Astrocyte of the cerebellum (primary cell): ENCODE results near the gene ENPP6.

Experiments
- DNase-seq: peaks from one replicate; pipeline ENCODE4 v3.0.0-alpha.2; 2011; ENCODE audit warnings: low read depth
- H3K4me3 ChIP-seq: 2 replicates; pipeline ENCODE4 v1.5.1; 2011; ENCODE audit warnings: mild to moderate bottlenecking, low read depth, low read length, moderate library complexity
- in situ Hi-C: cut with HindIII; loops from 2 replicates; pipeline ENCODE4 v1.10.0; 2017; ENCODE audit warnings: low sequenced_read_pairs
- TF ChIP-seq, protein P1 (sequence below): IDR thresholded peaks from 2 replicates; pipeline ENCODE4 v1.5.1; 2012; ENCODE audit warnings: low read length, low read depth, moderate library complexity, mild to moderate bottlenecking; ENCODE audit errors: missing control alignments

The ENPP6 gene

DNA sequence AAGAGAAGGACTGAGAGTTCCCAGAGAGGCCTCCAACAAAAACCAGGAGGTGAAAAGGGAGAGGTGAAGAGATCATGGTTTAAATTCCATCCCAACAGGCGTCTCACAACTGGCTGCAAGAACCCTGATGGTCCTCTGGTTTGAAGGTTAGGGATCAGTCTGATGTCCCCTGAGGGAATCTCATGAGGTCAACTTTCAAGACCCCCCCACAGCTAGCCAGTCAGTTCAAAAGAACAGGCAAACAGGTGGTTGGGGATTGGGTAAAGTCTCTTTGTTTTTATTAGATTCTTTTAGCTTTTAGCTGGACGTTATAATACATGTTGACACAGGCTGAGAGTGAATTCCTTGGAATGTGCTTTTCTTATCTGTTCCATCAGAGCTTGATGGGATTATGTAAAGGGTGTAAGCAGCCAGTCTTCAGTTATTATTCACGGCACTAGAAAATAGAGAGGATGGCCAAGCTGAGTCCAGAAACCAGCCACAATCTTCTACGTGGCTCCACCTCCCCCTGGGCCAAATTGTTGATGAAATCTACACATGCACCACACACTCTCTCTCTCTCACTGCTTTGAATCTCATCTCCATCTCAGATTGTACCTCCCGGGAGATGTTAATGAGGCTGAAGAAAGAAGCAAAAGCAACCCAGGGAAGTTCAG is 20.8 kb downstream of the ENPP6 start:
- TF ChIP-seq, protein P1, sequence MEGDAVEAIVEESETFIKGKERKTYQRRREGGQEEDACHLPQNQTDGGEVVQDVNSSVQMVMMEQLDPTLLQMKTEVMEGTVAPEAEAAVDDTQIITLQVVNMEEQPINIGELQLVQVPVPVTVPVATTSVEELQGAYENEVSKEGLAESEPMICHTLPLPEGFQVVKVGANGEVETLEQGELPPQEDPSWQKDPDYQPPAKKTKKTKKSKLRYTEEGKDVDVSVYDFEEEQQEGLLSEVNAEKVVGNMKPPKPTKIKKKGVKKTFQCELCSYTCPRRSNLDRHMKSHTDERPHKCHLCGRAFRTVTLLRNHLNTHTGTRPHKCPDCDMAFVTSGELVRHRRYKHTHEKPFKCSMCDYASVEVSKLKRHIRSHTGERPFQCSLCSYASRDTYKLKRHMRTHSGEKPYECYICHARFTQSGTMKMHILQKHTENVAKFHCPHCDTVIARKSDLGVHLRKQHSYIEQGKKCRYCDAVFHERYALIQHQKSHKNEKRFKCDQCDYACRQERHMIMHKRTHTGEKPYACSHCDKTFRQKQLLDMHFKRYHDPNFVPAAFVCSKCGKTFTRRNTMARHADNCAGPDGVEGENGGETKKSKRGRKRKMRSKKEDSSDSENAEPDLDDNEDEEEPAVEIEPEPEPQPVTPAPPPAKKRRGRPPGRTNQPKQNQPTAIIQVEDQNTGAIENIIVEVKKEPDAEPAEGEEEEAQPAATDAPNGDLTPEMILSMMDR: no peak
- in situ Hi-C loops: no loop called here
- no peak overlapping the region for H3K4me3 ChIP-seq
- no peak for DNase-seq

DNA sequence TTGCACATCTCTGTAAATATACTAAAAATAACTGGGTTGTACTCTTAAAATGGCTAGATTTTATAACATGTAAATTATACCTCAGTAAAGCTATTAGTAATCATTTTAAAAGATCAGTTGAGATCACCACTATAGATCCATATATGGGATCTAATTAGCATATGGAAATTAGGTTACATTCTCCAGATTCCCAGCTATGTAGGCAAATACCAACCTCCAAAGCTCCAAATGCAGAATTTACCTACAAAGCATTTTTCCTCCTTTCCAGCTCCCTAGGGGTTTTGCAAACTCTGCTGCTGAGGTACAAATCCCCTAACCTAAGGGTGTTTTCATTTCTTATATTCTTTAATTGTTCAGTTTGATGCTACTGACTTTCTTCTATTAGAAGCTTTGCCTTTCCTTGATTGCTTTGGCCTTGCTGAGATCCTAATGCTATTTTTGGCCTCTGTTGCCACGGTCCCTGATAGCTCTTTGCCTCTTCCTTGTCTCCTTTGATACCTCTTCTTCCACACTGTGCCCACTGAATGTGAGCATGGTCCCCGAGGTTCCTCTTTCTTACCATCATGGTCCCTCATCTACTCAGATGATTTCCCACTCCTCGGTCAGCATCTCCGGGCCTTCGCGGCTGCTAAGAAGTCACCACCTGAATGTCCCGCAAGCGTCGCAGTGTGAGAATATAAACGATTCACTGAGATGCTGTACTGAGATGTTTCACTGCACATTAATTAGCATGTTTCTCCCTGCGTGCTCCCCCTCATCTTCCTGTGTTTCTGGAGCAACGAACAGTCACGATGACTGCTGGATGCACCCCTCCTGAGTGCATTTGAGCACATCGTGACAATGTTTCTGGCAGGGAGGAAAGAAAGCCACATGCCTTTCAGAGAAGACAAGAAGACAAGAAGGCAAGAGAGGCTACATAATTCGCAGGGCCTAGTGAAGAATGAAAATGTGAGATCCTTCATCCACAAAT is 23.8 kb downstream of the ENPP6 start:
- TF ChIP-seq, protein P1: no peak
- no peak for DNase-seq
- in situ Hi-C loops: no loop called here
- H3K4me3 ChIP-seq: no peak overlapping the region

DNA sequence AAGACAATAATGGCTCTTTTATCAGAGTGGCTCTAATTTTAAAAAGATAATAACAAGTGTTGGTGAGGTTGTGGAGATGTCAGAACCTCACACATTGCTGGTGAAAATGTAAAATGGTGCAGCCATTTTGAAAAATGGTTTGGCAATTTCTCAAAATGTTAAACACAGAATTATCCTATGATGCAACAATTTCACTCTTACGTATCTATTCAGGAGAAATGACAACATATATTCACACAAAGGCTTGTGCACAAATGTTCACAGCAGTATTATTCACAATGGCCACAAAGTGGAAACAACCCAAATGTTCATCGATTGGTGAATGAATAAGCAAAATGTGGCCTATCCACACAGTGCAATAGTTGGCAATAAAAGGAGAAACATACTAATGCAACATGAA is 24.7 kb downstream of the ENPP6 start:
- in situ Hi-C loops: no loop called here
- H3K4me3 ChIP-seq: no peak overlapping the region
- DNase-seq: no peak
- TF ChIP-seq, protein P1: no peak

DNA sequence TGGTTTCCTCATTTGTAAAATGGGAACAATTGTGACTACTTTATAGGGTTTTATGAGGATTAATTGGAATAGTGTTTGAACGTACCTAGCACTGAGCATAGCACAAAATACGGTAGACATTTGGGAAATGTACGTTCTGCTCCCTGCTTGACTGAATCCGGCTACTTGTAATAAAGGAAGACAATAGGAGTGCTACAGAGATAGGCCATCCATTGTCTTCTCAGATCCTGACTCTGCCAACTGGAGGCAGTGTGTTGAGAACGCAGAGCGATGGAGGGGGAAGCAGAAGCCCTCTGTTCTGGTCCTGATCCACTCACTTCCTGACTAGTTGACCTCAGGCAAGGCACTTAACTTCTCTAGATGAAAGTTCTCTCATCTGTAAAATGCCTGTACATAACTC is 26.4 kb downstream of the ENPP6 start:
- TF ChIP-seq, protein P1: no peak
- no peak overlapping the region for H3K4me3 ChIP-seq
- in situ Hi-C loops: no loop called here
- no peak for DNase-seq

DNA sequence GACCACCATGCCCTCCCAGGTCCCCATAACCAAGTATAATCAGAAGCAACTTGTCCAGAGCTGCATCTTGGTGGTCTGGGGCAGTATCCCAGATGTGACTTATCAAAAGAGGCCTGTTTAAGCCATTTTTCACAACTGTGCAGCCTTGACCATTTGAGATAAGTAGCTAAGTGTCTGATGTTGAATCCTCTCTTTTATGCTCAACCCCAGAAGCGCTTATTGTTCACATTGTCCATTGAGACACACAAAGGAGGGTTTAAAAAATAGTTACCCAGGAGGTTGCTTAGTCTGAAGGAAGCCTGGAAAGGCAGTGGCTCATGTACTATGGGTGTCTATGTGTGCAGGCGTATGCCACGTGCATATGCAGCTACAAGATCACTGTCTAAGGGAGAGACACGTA is 27.0 kb downstream of the ENPP6 start:
- in situ Hi-C loops: no loop called here
- TF ChIP-seq, protein P1: no peak

DNA sequence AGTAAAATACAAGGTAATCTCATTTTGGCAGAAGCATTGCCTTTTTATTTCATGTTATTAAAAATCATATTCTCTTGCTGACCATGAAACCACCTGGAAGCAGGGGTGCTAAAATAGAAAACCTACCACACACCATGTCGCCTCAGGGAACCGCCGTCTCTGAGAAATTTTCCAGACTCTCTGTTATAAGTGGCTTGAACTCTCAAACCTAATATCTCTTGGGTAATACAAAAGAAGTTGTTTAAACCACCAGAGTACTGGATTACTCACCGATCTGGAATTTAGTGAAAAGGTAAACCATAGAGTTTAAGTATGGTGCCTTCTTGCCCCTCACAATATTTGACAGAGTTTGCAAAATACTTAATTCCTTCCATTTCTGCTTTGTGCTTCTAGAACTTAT is 27.7 kb downstream of the ENPP6 start:
- in situ Hi-C loops: no loop called here
- H3K4me3 ChIP-seq: no peak overlapping the region
- no peak for DNase-seq
- TF ChIP-seq, protein P1: no peak

More for the DNA sequence above, 27.0 kb downstream of the ENPP6 start:
- no peak overlapping the region for H3K4me3 ChIP-seq
- DNase-seq: no peak
